Measurements from ENCODE around the gene SUN3.
A peak's percentile ranks its signal among the peaks of the same experiment; 100 is the strongest.
"Not testable (repeated sequence)": the region's sequence is repeated elsewhere in the genome, so short reads cannot be mapped to it uniquely, and the experiment has no call there.

Gene SUN3

DNA sequence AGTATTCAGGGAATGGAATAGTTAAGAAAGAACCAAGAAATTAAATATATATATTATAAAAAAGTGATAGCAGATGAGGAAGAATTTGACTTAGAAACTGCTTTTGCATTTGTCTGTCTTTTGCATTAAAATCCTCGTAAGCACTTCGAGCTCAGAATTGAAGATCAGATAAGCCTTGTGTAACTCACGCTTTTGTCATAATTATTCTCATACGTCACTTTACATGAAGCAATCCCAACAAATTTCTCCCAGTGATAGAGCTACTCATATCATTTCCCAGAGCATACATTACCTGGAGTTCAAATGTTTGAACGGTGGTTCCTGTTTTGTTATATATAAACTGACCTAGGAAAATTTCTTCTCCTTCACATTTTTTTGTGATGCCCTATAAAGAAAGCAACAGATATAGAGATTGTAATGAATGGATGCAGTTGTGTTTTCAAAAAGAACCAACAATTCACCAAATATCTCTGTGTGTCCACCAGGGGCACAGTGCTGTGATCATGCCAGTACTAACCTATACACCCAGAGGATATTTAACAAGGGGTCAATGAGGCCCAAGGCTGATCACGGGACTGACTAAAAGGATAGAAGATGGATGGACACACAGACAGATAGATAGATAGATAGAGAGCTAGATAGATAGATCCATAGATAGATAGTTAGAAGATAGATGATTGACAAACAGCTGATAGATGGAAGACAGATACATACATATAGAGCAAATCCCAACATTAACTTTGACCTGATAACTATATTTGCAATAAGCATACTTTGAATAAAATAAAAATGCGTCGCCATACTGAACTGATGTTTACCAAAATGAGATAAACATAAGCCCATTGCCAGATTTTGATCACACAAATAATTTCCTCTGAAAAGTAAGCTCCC lies 40.2 kb downstream of the SUN3 start:
- no peaks in the 10 kb centered on the region for H3K27me3 ChIP-seq (replicated peaks; ENCODE audit: insufficient read depth, low read length)
- TF ChIP-seq EZH2phosphoT487 (IDR thresholded peaks at IDR 0.05; ENCODE audit: low read length) (no peak), EZH2 (optimal IDR thresholded peaks at IDR 0.05; ENCODE audit: low read depth, low read length) (no peak)
- TF ChIP-seq, protein P1, sequence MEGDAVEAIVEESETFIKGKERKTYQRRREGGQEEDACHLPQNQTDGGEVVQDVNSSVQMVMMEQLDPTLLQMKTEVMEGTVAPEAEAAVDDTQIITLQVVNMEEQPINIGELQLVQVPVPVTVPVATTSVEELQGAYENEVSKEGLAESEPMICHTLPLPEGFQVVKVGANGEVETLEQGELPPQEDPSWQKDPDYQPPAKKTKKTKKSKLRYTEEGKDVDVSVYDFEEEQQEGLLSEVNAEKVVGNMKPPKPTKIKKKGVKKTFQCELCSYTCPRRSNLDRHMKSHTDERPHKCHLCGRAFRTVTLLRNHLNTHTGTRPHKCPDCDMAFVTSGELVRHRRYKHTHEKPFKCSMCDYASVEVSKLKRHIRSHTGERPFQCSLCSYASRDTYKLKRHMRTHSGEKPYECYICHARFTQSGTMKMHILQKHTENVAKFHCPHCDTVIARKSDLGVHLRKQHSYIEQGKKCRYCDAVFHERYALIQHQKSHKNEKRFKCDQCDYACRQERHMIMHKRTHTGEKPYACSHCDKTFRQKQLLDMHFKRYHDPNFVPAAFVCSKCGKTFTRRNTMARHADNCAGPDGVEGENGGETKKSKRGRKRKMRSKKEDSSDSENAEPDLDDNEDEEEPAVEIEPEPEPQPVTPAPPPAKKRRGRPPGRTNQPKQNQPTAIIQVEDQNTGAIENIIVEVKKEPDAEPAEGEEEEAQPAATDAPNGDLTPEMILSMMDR (IDR thresholded peaks at IDR 0.05; ENCODE audit: low read length) = peak; percentile 51
- H3F3A ChIP-seq (ENCODE audit: insufficient read depth, low read length) = peaks cover 14% of the 10 kb centered on the region
- no peaks in the 10 kb centered on the region for H3K4me1 ChIP-seq (ENCODE audit: low read length)
- no peaks in the 10 kb centered on the region for H3K36me3 ChIP-seq (replicated peaks; ENCODE audit: insufficient read depth, low read length)
- no peaks in the 10 kb centered on the region for H3K9me3 ChIP-seq (replicated peaks; ENCODE audit: insufficient read depth, low read length)
- no peaks in the 10 kb centered on the region for H4K20me1 ChIP-seq (ENCODE audit: insufficient read depth, low read length)
- no peaks in the 10 kb centered on the region for H3K79me2 ChIP-seq (ENCODE audit: low read length)
- no peak overlapping the region for H3K27ac ChIP-seq (ENCODE audit: low read length)
- no peaks in the 10 kb centered on the region for H3K9me2 ChIP-seq (replicated peaks; ENCODE audit: insufficient read depth, low read length)
- H3K4me3 ChIP-seq (ENCODE audit: low read length) = no peak overlapping the region
- H3K9ac ChIP-seq (ENCODE audit: low read length) = no peak overlapping the region
- peak; percentile 23 for DNase-seq
- no peak overlapping the region for H2AFZ ChIP-seq (ENCODE audit: low read length)
- H3K4me2 ChIP-seq (ENCODE audit: low read depth, low read length) = no peak overlapping the region

DNA sequence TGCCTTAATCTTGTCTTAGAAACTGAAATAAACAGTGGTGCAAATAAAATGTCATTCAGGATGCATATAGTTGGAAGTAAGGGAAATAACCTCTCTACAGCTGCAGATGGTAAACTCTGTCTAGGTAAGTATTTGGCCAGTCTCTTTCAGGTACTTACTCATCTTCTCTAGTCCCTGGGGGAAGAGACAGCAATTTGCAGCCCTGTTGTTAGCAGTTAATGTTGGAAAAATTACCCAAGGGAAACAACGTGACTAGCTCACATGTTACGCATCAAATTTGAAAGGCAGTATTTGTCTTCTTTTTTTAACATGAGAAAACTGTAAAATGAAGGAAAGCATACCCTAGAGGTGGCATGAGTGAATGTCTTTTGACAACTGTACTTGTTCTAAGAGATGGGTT lies 46.3 kb downstream of the SUN3 start:
- no peaks in the 10 kb centered on the region for H4K20me1 ChIP-seq (ENCODE audit: insufficient read depth, low read length)
- 0 out of 2 replicates have a peak, but pooled peaks cover 5% of the 10 kb centered on the region for H3K36me3 ChIP-seq (replicated peaks; ENCODE audit: insufficient read depth, low read length)
- H3K4me2 ChIP-seq (ENCODE audit: low read depth, low read length) = no peak overlapping the region
- no peaks in the 10 kb centered on the region for H3K4me1 ChIP-seq (ENCODE audit: low read length)
- H3K4me3 ChIP-seq (ENCODE audit: low read length) = no peak overlapping the region
- no peak overlapping the region for H3K27ac ChIP-seq (ENCODE audit: low read length)
- H3F3A ChIP-seq (ENCODE audit: insufficient read depth, low read length) = peaks cover 10% of the 10 kb centered on the region; the same call in 1 of the 2 replicates
- H3K9me2 ChIP-seq (replicated peaks; ENCODE audit: insufficient read depth, low read length) = no peaks in the 10 kb centered on the region
- DNase-seq = no peak
- H3K27me3 ChIP-seq (replicated peaks; ENCODE audit: insufficient read depth, low read length) = no peaks in the 10 kb centered on the region
- no peaks in the 10 kb centered on the region for H3K9me3 ChIP-seq (replicated peaks; ENCODE audit: insufficient read depth, low read length)
- no peak overlapping the region for H3K9ac ChIP-seq (ENCODE audit: low read length)
- no peak overlapping the region for H2AFZ ChIP-seq (ENCODE audit: low read length)
- TF ChIP-seq, protein P1 (IDR thresholded peaks at IDR 0.05; ENCODE audit: low read length) = no peak
- TF ChIP-seq EZH2 (optimal IDR thresholded peaks at IDR 0.05; ENCODE audit: low read depth, low read length) = no peak
- no peak for TF ChIP-seq EZH2phosphoT487 (IDR thresholded peaks at IDR 0.05; ENCODE audit: low read length)
- H3K79me2 ChIP-seq (ENCODE audit: low read length) = peaks cover 14% of the 10 kb centered on the region

DNA sequence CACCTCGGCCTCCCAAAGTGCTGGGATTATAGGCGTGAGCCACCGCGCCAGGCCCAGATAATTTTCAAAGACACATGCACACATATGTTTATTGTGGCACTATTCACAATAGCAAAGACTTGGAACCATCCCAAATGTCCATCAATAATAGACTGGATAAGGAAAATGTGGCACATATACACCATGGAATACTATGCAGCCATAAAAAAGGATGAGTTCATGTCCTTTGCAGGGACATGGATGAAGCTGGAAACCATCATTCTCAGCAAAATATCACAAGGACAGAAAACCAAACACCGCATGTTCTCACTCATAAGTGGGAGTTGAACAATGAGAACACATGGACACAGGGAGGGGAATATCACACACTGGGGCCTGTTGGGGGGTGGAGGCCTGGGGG lies 48.3 kb downstream of the SUN3 start:
- not testable (repeated sequence) for H3K9me3 ChIP-seq (replicated peaks; ENCODE audit: insufficient read depth, low read length); H3K4me2 ChIP-seq (ENCODE audit: low read depth, low read length); H3K4me1 ChIP-seq (ENCODE audit: low read length); H4K20me1 ChIP-seq (ENCODE audit: insufficient read depth, low read length); H3K9ac ChIP-seq (ENCODE audit: low read length); DNase-seq; H3K27ac ChIP-seq (ENCODE audit: low read length); H3K9me2 ChIP-seq (replicated peaks; ENCODE audit: insufficient read depth, low read length); H3K27me3 ChIP-seq (replicated peaks; ENCODE audit: insufficient read depth, low read length); H2AFZ ChIP-seq (ENCODE audit: low read length); H3F3A ChIP-seq (ENCODE audit: insufficient read depth, low read length); H3K4me3 ChIP-seq (ENCODE audit: low read length)
- H3K79me2 ChIP-seq (ENCODE audit: low read length) = peaks cover 22% of the 10 kb centered on the region
- H3K36me3 ChIP-seq (replicated peaks; ENCODE audit: insufficient read depth, low read length) = peaks cover 20% of the 10 kb centered on the region; the same call in 1 of the 2 replicates

DNA sequence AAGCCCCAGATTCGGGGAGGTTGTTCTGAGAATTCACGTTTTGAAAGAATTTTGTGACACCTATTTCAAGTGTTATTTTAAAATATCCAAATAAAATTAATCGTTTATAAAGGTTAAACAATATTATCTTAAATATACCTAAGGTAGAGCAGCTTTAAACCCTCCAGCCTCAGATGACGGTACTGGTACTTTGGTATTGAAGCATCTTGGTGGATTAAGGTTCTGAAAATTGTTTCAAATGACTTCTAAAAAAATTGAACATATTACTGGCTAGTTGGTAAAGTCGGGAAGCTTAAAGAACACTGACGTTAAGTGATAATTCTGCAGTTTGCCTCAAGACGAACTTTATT lies 49.1 kb downstream of the SUN3 start:
- Histone ChIP-seq H2AFZ (ENCODE audit: low read length) (peak overlapping the region; percentile 82), H3K4me2 (ENCODE audit: low read depth, low read length) (peak overlapping the region; percentile 58; the same call in 1 of the 2 replicates), H3K27ac (ENCODE audit: low read length) (peak overlapping the region; percentile 91; the same call in 1 of the 2 replicates), H3K27me3 (replicated peaks; ENCODE audit: insufficient read depth, low read length) (no peaks in the 10 kb centered on the region), H4K20me1 (ENCODE audit: insufficient read depth, low read length) (no peaks in the 10 kb centered on the region), H3F3A (ENCODE audit: insufficient read depth, low read length) (peaks cover 10% of the 10 kb centered on the region; the same call in 1 of the 2 replicates), H3K4me3 (ENCODE audit: low read length) (peak overlapping the region; percentile 80), H3K9ac (ENCODE audit: low read length) (peak overlapping the region; percentile 87; the same call in 1 of the 2 replicates), H3K9me2 (replicated peaks; ENCODE audit: insufficient read depth, low read length) (no peaks in the 10 kb centered on the region), H3K79me2 (ENCODE audit: low read length) (peaks cover 22% of the 10 kb centered on the region), H3K4me1 (ENCODE audit: low read length) (no peaks in the 10 kb centered on the region), H3K36me3 (replicated peaks; ENCODE audit: insufficient read depth, low read length) (peaks cover 20% of the 10 kb centered on the region; the same call in 1 of the 2 replicates), H3K9me3 (replicated peaks; ENCODE audit: insufficient read depth, low read length) (no peaks in the 10 kb centered on the region)
- no peak for DNase-seq
- TF ChIP-seq EZH2 (optimal IDR thresholded peaks at IDR 0.05; ENCODE audit: low read depth, low read length) = no peak
- TF ChIP-seq EZH2phosphoT487 (IDR thresholded peaks at IDR 0.05; ENCODE audit: low read length) = no peak
- TF ChIP-seq, protein P1 (IDR thresholded peaks at IDR 0.05; ENCODE audit: low read length) = no peak

All from MM.1S (cell line).